Pons (tissue), 1 donor: ENCODE measurements around the gene NPR3.

Experiments used
- DNase-seq: peaks from one replicate; pipeline ENCODE4 v3.0.0-alpha.2; 2016; ENCODE audit warnings: low spot score

Gene NPR3, protein sequence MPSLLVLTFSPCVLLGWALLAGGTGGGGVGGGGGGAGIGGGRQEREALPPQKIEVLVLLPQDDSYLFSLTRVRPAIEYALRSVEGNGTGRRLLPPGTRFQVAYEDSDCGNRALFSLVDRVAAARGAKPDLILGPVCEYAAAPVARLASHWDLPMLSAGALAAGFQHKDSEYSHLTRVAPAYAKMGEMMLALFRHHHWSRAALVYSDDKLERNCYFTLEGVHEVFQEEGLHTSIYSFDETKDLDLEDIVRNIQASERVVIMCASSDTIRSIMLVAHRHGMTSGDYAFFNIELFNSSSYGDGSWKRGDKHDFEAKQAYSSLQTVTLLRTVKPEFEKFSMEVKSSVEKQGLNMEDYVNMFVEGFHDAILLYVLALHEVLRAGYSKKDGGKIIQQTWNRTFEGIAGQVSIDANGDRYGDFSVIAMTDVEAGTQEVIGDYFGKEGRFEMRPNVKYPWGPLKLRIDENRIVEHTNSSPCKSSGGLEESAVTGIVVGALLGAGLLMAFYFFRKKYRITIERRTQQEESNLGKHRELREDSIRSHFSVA

DNA sequence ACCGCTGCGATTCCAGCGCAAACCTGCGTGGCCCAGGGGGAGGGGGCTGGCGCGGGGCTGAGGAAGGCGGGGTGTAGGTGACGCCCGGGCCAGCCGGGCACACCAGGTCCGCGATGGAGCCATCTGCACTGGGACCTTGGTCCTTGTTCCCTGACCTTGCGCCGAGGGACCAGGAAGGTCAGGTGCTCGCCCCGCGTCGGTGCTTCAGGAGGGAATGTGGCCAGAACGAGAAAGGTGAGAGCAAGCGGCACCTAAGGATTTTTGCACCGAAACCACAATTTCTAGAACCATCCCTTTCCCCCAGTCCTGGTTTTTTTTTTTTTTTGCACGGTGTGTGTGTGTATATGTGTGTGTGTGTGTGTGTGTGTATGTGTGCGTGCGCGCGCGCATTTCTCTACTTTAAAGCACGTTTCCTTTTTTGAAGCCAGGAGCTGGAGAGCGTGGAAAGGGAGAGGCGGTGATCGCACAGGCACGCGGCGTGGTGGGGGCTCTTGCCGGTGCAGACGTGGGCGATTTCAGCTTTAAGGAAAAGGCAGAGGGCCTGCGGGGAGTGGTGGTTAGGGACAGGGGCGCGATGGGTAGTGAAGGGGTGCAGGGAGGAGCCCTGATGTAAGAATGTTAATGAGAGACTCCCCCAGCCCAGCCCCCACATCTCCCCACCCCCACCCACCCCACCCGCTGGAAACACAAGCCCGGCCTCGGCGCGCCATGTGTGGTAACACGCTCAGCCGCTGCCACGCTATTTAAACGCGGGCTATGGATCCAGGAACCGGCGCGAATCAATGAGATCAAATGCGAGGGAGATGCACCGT, at the start of gene NPR3:
Gene NPR3, plus strand, starts transcription at position 772 of the 812 bp plus-strand sequence. CDS start 456 bp downstream, outside the sequence.
- no peak for DNase-seq

DNA sequence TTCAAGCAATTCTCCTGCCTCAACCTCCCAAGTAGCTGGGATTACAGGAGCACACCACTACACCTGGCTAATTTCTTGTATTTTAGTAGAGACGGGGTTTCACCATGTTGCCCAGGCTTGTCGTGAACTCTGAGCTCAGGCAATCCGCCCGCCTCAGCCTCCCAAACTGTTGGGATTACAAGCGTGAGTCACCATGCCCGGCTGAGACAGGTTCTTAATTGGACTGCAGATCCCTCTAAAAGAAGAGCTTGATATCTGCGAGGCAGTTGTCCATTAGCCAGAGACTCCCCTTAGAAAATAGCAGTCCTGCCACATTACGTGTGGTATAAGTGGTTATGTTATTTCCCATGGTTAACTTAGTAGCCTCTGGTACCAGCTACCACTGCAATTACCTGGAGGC, 46.6 kb upstream of the NPR3 start:
- no peak for DNase-seq

DNA sequence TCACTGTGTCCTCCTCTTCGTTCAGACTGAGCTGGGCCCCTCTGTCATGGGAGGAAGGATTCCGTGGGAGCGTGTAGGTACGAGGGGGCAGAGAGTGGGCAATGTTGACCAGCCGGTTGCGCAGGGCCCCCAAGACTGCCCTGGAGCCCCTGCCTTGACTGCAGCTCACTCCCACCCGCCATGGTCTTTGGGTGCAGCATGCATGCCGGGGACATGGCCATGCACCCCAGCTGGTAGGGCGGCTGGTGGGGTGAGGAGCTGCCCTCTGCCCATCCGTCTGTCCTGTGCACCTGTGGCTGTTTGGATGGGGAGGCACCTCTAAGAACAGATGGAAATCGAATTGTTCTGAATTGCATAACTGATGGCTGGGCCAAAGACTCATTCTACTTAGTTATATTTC, 42.6 kb upstream of the NPR3 start:
- no peak for DNase-seq

DNA sequence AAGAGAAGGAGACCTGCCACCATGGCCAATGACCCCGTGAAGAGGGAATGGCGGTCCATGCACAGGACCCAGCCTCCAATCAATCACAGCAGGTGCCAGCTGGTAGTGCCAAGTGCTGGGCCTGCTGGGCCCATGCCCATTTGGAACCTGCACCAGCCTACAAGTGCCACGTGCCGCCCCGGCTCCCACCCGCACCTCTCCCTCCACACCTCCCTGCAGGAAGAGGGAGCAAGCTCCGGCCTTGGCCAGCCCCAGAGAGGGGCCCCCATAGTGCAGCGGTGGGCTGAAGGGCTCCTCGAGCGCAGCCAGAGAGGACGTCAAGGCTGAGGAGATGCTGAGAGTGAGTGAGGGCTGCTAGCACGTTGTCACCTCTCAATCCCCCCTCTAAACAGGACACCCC, 37.8 kb upstream of the NPR3 start:
- DNase-seq, result no peak

DNA sequence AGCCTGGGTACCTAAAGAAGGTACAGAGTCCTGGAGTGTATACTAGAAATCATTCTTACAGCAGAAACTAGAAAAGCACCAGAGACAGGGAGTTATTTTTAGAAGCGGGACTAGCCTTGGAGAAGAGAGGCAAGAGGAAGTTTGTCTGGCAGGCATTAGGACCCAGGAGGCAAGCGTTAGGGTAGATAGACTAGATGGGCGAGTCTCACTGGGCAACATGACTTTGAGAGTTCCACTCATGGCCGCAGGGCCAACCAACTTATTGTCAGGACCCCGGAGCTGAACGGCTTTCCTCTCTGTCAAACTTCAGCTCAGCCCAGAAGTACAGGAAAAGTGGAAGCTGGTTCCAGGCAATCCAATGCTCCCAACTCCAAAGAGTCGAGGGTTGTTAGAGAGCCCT, 34.1 kb upstream of the NPR3 start:
- no peak for DNase-seq

DNA sequence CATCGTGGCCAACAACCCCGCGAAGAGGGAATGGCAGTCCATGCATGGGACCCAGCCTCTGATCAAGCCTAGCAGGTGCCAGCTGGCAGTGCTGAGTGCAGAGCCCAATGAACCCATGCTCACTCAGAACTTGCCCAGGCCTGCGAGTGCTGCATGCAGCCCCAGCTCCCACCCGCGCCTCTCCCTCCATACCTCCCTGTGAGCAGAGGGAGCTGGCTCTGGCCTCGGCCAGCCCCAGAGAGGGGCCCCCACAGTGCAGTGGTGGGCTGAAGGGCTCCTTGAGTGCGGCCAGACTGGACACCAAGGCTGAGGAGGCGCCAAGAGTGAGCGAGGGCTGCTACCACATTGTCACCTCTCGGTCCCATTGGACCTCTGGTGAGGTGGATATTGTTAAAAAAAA, 32.6 kb upstream of the NPR3 start:
- DNase-seq, result no peak

DNA sequence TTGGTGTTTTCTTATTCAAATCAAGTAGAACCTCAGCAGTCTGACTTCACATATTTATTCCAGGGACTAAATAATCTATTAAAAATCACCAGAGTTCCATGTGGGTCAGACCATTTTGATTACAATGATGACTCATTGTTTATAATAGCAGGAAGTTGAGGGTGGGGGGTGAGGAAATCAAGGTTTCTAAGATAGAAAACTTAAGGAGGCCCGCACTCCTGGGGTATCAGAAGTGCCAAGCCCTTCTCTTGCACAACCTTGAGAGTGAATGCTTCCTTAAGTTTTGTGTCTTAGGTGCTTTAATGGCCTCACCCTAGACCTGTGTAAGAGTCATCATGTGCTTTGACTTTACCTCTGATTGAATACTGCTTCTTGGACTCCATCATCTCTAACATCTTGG, 31.9 kb upstream of the NPR3 start:
- DNase-seq, result no peak

DNA sequence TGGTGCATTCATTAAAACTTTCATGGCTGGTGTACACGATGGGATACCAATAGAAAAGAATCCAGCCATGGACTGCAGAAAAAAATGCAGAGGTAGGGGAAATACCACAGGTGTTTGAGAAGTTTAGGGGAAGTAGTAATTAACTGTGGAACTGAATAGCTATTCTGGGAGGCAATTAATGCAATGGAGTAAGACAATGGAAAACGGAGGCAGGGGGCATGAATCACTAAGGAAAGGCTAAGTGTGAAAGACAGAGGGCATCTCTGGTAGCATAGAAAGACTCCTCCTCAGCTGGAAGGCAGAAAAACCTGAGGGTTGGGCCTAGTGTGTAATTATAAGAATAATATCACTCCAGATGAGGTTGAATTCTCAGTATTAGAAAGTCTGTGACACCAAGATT, 30.9 kb upstream of the NPR3 start:
- DNase-seq, result no peak

DNA sequence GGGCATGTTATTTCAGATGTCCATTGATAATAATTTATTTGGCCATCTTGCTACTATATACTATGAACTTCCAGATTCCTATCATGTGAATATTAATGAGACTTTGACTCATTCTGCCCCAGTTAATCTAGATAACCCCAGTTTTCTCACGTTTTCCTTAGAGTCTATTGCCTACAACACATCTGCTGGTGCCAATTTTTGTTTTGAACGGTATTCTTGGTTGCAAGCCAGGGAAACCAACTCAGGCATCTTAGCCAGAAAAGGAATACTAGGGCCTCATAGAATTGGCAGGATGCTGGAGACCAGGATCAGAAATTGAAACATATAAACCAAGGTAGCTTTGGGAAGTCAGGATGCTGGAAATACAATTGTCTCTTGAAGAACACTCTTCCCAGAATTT, 28.0 kb upstream of the NPR3 start:
- DNase-seq, result no peak

DNA sequence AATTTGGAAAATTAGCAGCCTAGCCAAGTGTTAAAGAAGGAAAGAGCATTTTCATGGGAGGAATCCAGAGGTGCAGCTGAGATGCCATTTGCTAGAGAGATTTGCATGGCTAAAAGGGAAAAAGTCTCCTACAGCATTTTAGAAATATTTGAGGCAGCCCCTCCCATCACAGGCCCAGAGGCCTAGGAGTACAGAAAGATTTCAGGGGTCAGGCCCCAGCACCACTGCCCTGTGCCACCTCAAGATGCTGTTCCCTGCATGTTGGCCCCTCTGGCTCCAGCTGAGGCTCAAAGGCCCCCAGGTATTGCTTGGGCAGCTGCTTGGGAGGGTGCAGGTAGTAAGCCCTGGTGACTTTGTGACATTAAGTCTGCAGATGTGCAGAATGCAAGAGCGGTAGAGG, 26.9 kb upstream of the NPR3 start:
- DNase-seq, result no peak

DNA sequence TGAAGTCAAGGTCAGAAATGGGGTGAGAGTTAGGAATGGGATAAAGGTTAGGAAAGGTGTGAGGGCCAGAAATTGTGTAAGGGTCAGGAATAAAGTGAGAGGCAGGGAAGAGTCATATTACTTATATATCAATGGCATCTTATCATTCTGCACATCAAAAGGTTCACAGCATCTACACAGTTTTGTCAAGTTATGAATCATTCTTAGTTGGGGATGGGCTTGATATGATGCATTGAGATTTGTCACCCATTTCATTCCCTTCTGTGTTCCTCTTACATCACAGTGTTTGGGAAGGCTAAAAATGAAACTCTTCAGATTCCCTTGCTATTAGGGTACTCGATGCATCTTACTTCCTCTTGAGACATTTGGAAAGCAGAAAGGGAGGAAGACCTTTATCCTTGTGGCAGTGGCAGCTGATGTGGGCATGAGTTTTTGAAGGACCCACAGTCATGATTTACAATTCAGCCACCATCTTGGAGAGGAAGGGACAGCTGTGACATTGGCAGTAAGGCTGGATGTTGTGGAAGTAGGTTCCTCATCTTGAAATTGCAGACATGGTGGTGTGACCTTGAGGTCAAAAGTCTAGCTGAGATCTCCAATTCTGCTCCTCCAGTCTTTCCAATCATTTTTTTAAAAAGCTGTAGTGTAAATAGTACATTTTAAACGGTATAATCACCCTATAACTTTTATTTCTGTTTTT, 24.2 kb upstream of the NPR3 start:
- no peak for DNase-seq

DNA sequence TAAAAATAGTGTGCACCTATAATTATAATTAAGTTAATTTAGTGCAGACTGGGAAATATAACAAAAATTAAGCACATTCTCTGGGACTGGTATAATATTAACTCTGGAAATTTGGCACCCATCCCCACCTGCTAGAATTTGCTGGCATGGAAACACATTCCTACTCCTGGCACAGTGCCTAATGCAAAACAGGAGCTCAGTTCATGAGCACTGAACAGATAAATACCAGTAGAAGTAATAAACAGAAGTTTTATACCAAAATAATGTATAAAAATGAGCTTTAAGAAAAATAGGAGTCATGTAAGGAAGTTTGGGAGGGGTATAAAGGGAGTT, 23.7 kb upstream of the NPR3 start:
- DNase-seq, result no peak

DNA sequence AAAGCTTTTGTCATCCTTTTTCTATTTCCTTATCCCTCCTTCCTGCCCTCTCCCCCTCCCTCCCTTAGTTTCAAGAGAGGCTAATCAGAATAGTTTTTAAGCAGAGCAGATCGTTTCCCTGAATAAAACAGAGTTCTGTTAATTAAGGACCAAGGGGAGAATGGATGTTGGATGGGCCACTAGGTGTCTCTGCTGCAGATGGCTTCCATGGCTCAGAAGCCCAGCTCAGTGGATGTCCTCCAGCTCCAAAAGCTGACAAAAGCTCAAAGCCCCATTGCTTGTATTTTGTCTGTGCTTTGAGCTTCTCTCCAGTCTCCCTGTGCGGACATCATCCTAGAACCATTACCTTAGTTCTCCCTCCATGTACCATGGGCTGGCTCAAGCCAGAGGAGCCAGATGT, 21.0 kb upstream of the NPR3 start:
- DNase-seq, result no peak

DNA sequence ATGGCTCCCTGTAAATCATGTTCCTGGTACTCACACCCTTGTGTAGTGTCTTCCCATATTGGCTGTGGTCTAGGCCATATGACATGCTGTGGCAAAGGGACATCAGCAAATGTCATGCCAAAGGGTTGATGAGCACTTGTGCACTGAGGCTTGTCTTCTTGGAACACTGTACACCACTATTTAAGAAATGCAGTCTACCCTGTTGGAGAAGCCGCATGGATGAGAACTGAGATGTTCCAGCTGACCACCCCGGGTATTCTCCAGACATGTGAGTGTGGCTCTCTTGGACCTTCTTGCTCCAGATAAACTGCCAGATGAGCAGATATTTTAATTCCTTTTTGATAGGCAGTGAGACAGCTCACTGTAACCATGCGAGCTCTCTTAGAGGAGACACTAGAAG, 20.5 kb upstream of the NPR3 start:
- DNase-seq, result no peak

DNA sequence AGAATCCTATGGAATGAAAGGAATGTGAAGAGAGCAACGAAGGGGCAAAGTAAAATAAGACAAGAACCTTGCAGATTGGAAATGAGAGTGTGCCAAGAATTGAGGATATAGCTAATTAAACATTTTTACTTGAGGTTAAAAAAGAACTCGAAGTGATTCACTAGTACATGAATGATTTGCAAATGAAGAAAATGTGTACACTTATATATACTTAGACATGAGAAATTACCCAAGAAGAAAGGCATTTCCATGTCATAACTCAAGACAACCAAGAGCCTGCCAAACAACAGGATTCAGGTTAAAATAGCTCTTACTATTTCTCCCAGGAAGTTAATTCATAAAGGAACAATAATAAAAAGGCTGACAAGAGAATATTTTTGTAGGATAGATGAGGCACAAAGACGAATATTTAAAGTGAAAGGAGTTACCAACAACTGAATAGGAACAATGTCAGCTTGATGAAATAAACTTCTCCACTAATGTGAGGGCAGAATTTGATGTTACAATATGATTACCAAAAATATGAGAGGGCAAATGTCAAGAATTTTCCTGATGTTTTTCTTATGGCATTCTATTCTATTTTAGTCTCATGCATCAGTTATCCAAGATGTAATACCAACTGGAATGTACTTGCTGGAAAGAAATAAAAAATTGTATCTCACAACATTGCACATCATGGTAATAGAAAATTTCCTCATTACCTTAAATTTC, 18.9 kb upstream of the NPR3 start:
- no peak for DNase-seq

DNA sequence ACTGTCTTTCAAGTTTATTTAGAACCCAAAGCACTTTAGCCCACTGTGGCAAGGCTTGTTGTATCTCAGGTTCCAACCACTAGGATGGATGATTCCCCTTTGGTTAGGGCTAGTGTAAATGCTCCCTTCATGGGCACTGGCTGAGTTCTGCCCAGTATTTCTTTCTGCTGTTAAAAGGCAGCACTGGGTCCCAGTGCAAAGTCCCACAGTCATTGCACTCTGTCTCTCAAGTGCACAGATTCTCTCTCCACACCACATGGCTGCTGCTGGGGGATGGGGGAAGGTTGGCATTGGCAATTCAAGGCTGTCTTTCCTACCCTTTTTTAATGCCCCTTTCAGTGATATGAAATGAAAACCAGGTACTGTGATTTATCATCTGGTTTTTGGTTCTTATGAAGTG, 7.2 kb upstream of the NPR3 start:
- no peak for DNase-seq

DNA sequence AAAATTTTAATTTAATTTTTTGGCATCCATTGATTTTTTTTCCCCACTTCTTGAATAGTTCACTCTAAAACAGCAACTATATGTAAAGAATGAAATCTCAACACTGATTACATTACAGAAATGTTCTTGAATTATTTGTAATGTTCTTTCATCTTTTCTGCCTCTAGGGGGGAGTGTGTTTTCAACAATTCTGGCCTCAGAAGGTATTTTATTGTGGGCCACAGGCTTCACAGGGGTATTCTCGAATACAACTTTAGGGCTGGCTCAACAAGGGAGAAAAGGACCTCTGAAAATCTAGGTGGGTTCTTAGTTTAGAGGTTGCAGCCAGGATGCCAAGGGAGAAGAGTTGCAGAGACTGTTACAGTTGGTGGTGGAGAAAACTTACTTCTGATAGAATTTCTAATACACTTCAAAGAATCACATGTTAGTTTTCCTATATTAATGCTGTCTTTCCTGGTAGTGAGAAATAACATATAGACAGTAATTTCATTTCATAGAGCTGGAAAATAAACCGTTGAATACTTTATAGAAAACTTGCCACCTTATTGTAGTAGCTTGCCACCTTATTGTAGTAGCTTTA, 3.6 kb upstream of the NPR3 start:
- DNase-seq, result no peak

DNA sequence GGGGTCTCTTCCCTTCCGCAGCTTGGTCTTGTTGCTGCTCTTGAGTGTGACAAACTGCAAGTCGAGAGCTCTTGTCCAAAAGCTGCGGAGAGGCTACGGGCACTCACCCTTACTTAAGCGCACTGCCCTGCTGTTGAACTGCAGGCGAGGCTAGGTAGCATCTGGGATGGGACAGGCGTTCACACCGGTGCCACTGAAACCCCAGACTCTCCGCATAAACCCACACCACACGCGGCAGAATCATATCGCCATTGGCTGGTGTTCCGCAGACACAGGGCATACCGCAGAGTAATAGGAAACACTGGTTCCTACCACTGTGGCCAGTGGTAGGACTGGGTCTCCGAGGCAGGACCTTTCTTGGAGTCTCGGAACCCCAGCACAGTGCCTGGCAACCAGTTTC, 2.2 kb upstream of the NPR3 start:
- DNase-seq, result no peak

DNA sequence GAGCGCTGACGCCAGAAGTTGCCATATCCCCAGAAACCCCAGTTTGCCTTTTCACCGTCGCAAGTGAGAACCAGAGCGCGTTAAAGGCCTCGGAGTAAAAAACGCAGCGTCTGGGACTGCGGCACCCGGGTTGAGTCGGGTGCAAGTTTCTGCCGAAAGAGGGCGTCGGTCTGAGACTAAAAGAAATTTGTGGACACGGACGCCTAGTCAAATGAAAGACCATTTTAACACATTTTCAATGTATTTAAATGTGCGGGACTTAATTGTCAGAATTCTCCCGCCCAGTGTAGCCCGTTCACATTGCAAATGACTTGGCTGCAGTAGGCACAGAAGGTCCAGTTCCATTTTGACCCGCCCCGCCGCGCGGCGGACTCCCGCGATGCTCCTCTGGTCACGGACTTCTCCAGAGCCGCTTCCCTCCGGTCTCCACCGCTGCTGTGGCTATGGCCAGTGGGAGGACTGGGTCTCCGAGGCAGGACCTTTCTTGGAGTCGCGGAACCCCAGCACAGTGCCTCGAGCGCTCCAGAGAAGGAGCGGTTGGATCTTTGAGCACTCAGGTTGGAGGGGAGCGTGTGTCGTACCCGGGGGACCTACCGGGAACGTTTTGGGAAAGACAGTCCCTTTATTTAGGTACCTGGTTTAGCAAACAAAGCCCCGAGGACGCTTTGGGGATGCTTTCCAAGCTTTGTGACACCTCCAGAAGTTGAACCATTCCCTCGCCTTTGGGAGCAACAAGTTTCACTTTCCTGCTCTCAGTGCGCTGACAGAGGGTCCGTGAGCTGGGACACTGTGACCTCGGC, 1.2 kb upstream of the NPR3 start:
- DNase-seq, result peak; percentile 48

DNA sequence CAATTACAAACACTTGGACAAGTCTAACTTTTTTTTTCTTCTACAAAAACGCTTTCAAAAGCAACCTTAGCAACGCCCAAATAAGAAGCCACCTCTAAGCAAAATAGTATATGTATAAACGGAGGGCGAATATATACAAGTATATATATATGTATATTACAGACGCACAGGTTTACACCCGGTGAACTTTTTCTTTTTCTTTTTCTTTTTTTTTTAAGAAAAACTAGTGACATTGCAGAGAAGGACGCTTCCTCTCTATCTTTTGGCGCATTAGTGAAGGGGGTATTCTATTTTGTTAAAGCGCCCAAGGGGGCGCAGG, 200 bp downstream of the NPR3 start:
- DNase-seq, result no peak
